Liver (tissue), 9 donors: ENCODE data around the gene ICAM4. TPM values are rescaled to one million over a fixed set of nuclear protein-coding genes. Genes with fewer than 3 reads are reported as not detected.

Experiments
- DNase-seq: peaks from one replicate; pipeline ENCODE4 v3.0.0-alpha.2; 2017; ENCODE audit warnings: low spot score
- H3K27ac ChIP-seq, 2 donors: one replicate each; pipeline ENCODE4 v1.7.0; 2013; ENCODE audit warnings: inconsistent platforms in 2 of 2, low read length in 2 of 2, control low read depth in 1 of 2, low read depth in 1 of 2, mild to moderate bottlenecking in 1 of 2
- H3K27me3 ChIP-seq, 4 donors: one replicate each; pipeline versions ENCODE4 v1.6.1 to v1.7.0; 2013; ENCODE audit warnings: low read length in 3 of 4, inconsistent platforms in 1 of 4, mild to moderate bottlenecking in 1 of 4, moderate library complexity in 1 of 4; ENCODE audit not compliant: control insufficient read depth in 4 of 4, insufficient read depth in 4 of 4
- H3K36me3 ChIP-seq, 4 donors: one replicate each; pipeline versions ENCODE4 v1.6.1 to v1.7.0; 2013; ENCODE audit warnings: low read length in 3 of 4, mild to moderate bottlenecking in 3 of 4, low read depth in 1 of 4, moderate library complexity in 1 of 4; ENCODE audit not compliant: control insufficient read depth in 4 of 4, insufficient read depth in 3 of 4
- H3K4me1 ChIP-seq, 4 donors: one replicate each; pipeline versions ENCODE4 v1.6.1 to v1.7.0; 2013; ENCODE audit warnings: low read length in 3 of 4, mild to moderate bottlenecking in 3 of 4, moderate library complexity in 1 of 4; ENCODE audit not compliant: control insufficient read depth in 4 of 4, insufficient read depth in 4 of 4
- H3K4me3 ChIP-seq, 3 donors: one replicate each; pipeline versions ENCODE4 v1.6.1 to v1.7.0; 2013; ENCODE audit warnings: low read length in 3 of 3, control low read depth in 1 of 3, low read depth in 1 of 3, mild to moderate bottlenecking in 1 of 3
- H3K9ac ChIP-seq, 2 donors: one replicate each; pipeline ENCODE4 v1.7.0; 2013; ENCODE audit warnings: low read length in 2 of 2, mild to moderate bottlenecking in 2 of 2, moderate library complexity in 2 of 2, control low read depth in 1 of 2, low read depth in 1 of 2
- H3K9me3 ChIP-seq, 4 donors: one replicate each; pipeline versions ENCODE4 v1.6.1 to v1.7.0; 2013; ENCODE audit warnings: low read length in 3 of 4; ENCODE audit not compliant: control insufficient read depth in 4 of 4
- ATF3 ChIP-seq: IDR thresholded peaks from 2 replicates; pipeline ENCODE4 v1.6.1; 2016; ENCODE audit warnings: antibody characterized with exemption
- EGR1 ChIP-seq, 2 donors: IDR thresholded peaks; 2 replicates each; pipeline ENCODE4 v1.6.1; 2016 to 2018; ENCODE audit warnings: antibody characterized with exemption in 2 of 2, low read depth in 2 of 2
- FOXA1 ChIP-seq: IDR thresholded peaks from 2 replicates; pipeline ENCODE4 v1.6.1; 2016; ENCODE audit warnings: antibody characterized with exemption
- FOXA2 ChIP-seq: IDR thresholded peaks from 2 replicates; pipeline ENCODE4 v1.6.1; 2016; ENCODE audit warnings: antibody characterized with exemption
- GABPA ChIP-seq, 2 donors: IDR thresholded peaks in 1 of 2; conservative IDR thresholded peaks in 1 of 2; 2 replicates each; pipeline ENCODE4 v1.6.1; 2016; ENCODE audit warnings: antibody characterized with exemption in 2 of 2, mild to moderate bottlenecking in 1 of 2, moderate library complexity in 1 of 2
- HNF4A ChIP-seq, 2 donors: conservative IDR thresholded peaks; 2 replicates each; pipeline ENCODE4 v1.6.1; 2016; ENCODE audit warnings: antibody characterized with exemption in 2 of 2, mild to moderate bottlenecking in 2 of 2
- HNF4G ChIP-seq: IDR thresholded peaks from 2 replicates; pipeline ENCODE4 v1.6.1; 2016; ENCODE audit warnings: antibody characterized with exemption
- MAX ChIP-seq: IDR thresholded peaks from 2 replicates; pipeline ENCODE4 v1.6.1; 2016; ENCODE audit warnings: antibody characterized with exemption
- NR2F2 ChIP-seq: IDR thresholded peaks from 2 replicates; pipeline ENCODE4 v1.6.1; 2016; ENCODE audit warnings: antibody characterized with exemption
- RAD21 ChIP-seq, 2 donors: IDR thresholded peaks; 2 replicates each; pipeline ENCODE4 v1.6.1; 2016; ENCODE audit warnings: antibody characterized with exemption in 2 of 2, mild to moderate bottlenecking in 2 of 2
- RXRA ChIP-seq, 2 donors: IDR thresholded peaks; 2 replicates each; pipeline ENCODE4 v1.6.1; 2017 to 2018; ENCODE audit warnings: antibody characterized with exemption in 2 of 2, mild to moderate bottlenecking in 1 of 2
- TAF1 ChIP-seq: conservative IDR thresholded peaks from 2 replicates; pipeline ENCODE4 v1.6.1; 2016; ENCODE audit warnings: antibody characterized with exemption, mild to moderate bottlenecking
- YY1 ChIP-seq: IDR thresholded peaks from 2 replicates; pipeline ENCODE4 v1.6.1; 2016; ENCODE audit warnings: antibody characterized with exemption, mild to moderate bottlenecking
- WGBS: extraction: QIAGEN DNeasy Blood & Tissue Kit; methylation state at CpG from one replicate; pipeline ENCODE4 v1.1.7; 2013; 5-methylcytosine and 5-hydroxymethylcytosine counted together
- polyA plus RNA-seq, 2 donors: library from polyadenylated mRNA; stranded (reverse) in 1 of 2; unstranded in 1 of 2; fragments of 200-250 nt in 1 of 2; fragments of >200 nt in 1 of 2; fragmentation: Nextera tagmentation in 1 of 2; extraction: Ambion mirVana in 1 of 2; gene quantifications; one replicate each; pipeline versions ENCODE4 v1.2.1 to v1.2.3, GENCODE V29; 2013 to 2015
- total RNA-seq, 2 donors: library from RNA; depleted of rRNA; stranded (reverse); fragments of >200 nt; gene quantifications; one replicate each; pipeline ENCODE4 v1.2.3, GENCODE V29; 2014
- TF ChIP-seq, protein P1 (sequence below): IDR thresholded peaks from 2 replicates; pipeline ENCODE4 v1.6.1; 2016; ENCODE audit warnings: antibody characterized with exemption
- TF ChIP-seq, protein P2 (sequence below): IDR thresholded peaks from 2 replicates; pipeline ENCODE4 v1.6.1; 2016; ENCODE audit warnings: antibody characterized with exemption, mild to moderate bottlenecking
- donor health status: healthy.
- donor health status: healthy.
- donor health status: healthy.
- donor health status: healthy.
- donor health status: healthy.

Gene ICAM4
- total and polyA plus RNA-seq, 4 donors, result 0.05 to 74.1 (median 0.33) TPM; not detected in 1

- peak; percentile 21 for DNase-seq
- Histone ChIP-seq H3K4me1 (no peaks in the 10 kb centered on the region), H3K36me3 (peaks cover 0 to 5% (median 2%) of the 10 kb centered on the region in 4 donors), H3K9ac (no peak within 1 kb of the TSS), H3K9me3 (no peaks in the 10 kb centered on the region), H3K4me3 (no peak within 1 kb of the TSS), H3K27ac (no peak within 1 kb of the TSS), H3K27me3 (no peaks in the 10 kb centered on the region)
- 95% methylated on average over 24 of the region's 24 CpGs for WGBS
- TF ChIP-seq FOXA1, result no peak
- no peak for TF ChIP-seq ATF3
- TF ChIP-seq, protein P1, sequence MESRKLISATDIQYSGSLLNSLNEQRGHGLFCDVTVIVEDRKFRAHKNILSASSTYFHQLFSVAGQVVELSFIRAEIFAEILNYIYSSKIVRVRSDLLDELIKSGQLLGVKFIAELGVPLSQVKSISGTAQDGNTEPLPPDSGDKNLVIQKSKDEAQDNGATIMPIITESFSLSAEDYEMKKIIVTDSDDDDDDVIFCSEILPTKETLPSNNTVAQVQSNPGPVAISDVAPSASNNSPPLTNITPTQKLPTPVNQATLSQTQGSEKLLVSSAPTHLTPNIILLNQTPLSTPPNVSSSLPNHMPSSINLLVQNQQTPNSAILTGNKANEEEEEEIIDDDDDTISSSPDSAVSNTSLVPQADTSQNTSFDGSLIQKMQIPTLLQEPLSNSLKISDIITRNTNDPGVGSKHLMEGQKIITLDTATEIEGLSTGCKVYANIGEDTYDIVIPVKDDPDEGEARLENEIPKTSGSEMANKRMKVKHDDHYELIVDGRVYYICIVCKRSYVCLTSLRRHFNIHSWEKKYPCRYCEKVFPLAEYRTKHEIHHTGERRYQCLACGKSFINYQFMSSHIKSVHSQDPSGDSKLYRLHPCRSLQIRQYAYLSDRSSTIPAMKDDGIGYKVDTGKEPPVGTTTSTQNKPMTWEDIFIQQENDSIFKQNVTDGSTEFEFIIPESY, result no peak
- no peak for TF ChIP-seq GABPA (IDR thresholded peaks at IDR 0.05 in 1 of 2, conservative IDR thresholded peaks at IDR 0.05 in 1 of 2)
These were observed 22.7 kb downstream of the ICAM4 start, which contains the start of gene ZGLP1 for GRCh38 chr19:10309423-10309822. ZGLP1 (minus strand) TSS chr19:10309815.

GRCh38 chr19:10315335-10316214 lies 28.8 kb downstream of the ICAM4 start, which contains the start of gene FDX2:
FDX2 (minus strand) TSS chr19:10316015; CDS start chr19:10315996, 19 bp downstream.
- Histone ChIP-seq H3K9me3 (no peaks in the 10 kb centered on the region), H3K27ac (no peak within 1 kb of the TSS), H3K27me3 (no peaks in the 10 kb centered on the region), H3K9ac (peak within 1 kb of the TSS; percentile 33 to 81), H3K4me3 (peak within 1 kb of the TSS; percentile 60 to 88 (median 73)), H3K36me3 (peaks cover 11 to 30% (median 14%) of the 10 kb centered on the region in 4 donors), H3K4me1 (peaks cover 3 to 17% (median 9%) of the 10 kb centered on the region in 4 donors)
- WGBS, result 1% methylated on average over 55 of the region's 55 CpGs
- TF ChIP-seq YY1 (peak; percentile 98), GABPA (IDR thresholded peaks at IDR 0.05 in 1 of 2, conservative IDR thresholded peaks at IDR 0.05 in 1 of 2) (peak in 1 of 2 donors; percentile 65), TAF1 (no peak)
- DNase-seq, result peak; percentile 91

DNA sequence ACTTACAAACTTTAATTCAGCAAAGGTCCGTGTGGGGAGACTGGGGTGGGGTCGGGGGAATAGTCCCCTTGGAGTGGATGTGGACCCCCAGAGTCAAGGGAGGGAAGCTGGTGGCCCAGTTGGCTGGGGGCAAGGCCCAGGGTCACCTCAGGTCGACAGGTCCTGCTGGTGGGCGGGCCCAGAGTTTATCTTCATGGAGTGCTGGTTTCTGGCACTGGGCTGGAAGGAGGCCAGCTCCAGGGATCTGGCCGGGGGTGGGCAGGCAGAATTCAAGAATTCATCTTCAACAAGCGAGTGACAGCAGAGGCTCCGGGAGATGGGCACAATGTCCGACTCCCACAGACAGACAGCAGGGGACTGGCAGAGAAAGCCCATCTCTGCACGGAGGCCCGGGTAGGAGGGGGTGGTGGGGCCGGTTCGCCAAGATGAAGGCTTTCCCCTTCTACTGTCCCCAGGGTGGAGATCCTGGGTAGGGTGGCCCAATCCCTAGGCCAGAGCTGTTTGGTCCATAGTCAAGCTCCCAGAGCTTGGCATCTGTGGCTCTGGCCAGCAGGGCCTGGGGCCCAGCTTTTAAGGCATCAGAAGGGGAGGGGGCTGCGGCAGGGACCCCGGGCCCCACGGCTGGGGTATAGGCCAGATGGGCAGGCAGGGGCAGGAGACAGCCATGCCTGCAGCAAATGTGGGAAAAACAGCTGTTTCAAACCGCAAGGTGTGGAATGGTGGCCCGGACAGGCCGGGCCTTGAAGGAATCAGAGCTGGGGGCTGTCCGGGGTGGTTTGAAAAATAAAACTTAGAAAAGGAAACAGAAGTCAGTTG lies 29.7 kb downstream of the ICAM4 start:
- Histone ChIP-seq H3K9me3 (no peaks in the 10 kb centered on the region), H3K27ac (no peak overlapping the region), H3K27me3 (no peaks in the 10 kb centered on the region), H3K4me1 (peaks cover 3 to 17% (median 9%) of the 10 kb centered on the region in 4 donors), H3K9ac (no peak overlapping the region), H3K4me3 (no peak overlapping the region), H3K36me3 (peaks cover 13 to 34% (median 18%) of the 10 kb centered on the region in 4 donors)
- peak; percentile 76 for DNase-seq
- 77% methylated on average over 19 of the region's 19 CpGs for WGBS
- no peak for TF ChIP-seq ATF3
- no peak for TF ChIP-seq RAD21 (IDR thresholded peaks at IDR 0.05)
- TF ChIP-seq, protein P2, sequence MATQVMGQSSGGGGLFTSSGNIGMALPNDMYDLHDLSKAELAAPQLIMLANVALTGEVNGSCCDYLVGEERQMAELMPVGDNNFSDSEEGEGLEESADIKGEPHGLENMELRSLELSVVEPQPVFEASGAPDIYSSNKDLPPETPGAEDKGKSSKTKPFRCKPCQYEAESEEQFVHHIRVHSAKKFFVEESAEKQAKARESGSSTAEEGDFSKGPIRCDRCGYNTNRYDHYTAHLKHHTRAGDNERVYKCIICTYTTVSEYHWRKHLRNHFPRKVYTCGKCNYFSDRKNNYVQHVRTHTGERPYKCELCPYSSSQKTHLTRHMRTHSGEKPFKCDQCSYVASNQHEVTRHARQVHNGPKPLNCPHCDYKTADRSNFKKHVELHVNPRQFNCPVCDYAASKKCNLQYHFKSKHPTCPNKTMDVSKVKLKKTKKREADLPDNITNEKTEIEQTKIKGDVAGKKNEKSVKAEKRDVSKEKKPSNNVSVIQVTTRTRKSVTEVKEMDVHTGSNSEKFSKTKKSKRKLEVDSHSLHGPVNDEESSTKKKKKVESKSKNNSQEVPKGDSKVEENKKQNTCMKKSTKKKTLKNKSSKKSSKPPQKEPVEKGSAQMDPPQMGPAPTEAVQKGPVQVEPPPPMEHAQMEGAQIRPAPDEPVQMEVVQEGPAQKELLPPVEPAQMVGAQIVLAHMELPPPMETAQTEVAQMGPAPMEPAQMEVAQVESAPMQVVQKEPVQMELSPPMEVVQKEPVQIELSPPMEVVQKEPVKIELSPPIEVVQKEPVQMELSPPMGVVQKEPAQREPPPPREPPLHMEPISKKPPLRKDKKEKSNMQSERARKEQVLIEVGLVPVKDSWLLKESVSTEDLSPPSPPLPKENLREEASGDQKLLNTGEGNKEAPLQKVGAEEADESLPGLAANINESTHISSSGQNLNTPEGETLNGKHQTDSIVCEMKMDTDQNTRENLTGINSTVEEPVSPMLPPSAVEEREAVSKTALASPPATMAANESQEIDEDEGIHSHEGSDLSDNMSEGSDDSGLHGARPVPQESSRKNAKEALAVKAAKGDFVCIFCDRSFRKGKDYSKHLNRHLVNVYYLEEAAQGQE, result no peak
- no peak for TF ChIP-seq FOXA2
- TF ChIP-seq NR2F2, result no peak
- no peak for TF ChIP-seq EGR1 (IDR thresholded peaks at IDR 0.05; ENCODE audit: low read depth in 2 of 2)
- no peak for TF ChIP-seq RXRA (IDR thresholded peaks at IDR 0.05)
- TF ChIP-seq YY1, result no peak
- no peak for TF ChIP-seq HNF4G
- no peak for TF ChIP-seq MAX
- TF ChIP-seq, protein P1, result no peak
- TF ChIP-seq TAF1, result no peak
- TF ChIP-seq GABPA (IDR thresholded peaks at IDR 0.05 in 1 of 2, conservative IDR thresholded peaks at IDR 0.05 in 1 of 2), result no peak
- TF ChIP-seq HNF4A (conservative IDR thresholded peaks at IDR 0.05), result no peak
